ENCODE results near the gene INAFM2.
A peak's percentile ranks its signal among the peaks of the same experiment; 100 is the strongest.

INAFM2 gene

GRCh38 chr15:40325188-40325587 is 1.7 kb downstream of the INAFM2 start:
- H3K27ac ChIP-seq, result no peak overlapping the region

GRCh38 chr15:40325700-40326099 is 2.2 kb downstream of the INAFM2 start:
- no peak overlapping the region for H3K27ac ChIP-seq
- DNase-seq (ENCODE audit: low read depth, low spot score), result no peak

More at GRCh38 chr15:40325188-40325587, 1.7 kb downstream of the INAFM2 start:
- DNase-seq (ENCODE audit: low read depth, low spot score), result no peak

- peak overlapping the region; percentile 48 for H3K27ac ChIP-seq
Observed at GRCh38 chr15:40327457-40327856, 4.0 kb downstream of the INAFM2 start.

DNA sequence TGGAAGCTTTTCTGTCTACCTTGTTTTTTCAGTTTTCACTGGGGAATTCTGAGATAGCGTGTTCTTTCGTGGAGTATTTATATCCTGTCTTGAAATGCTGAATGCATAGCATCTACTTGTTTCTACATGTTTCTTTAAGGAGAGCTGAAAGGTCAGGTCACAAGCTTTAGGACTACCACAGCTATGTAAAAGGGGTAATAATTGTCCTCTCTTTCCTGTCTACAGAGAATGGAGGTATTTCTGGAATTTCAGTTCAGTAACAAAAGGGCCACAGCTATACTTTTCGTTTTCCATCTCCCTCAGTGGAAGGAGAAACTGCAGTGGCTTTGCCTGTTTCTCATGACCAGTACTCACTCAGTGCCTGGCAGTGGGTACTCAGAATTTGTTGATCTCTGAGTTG is 4.7 kb downstream of the INAFM2 start:
- DNase-seq (ENCODE audit: low read depth, low spot score), result no peak
- H3K27ac ChIP-seq, result peak overlapping the region; percentile 48

More at GRCh38 chr15:40327457-40327856, 4.0 kb downstream of the INAFM2 start:
- DNase-seq (ENCODE audit: low read depth, low spot score), result no peak

DNA sequence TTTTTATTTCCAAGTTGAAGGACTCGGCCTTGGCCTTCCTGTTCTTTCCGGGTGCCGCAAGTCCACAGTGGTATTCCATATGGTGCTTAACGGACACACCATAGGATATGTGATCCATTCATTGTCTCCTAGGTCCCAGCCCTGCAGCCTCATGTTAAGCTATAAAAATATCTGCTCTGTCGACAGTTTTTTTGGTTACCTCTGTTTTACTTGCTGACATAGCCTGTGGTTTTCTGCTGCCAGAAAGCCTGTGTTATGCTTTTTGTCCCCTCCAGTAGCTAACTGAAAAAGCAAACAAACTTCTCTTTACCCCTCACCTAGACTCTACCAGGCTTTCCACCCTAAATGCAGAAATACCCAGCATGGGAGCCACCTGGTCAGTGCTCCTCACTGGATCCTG is 5.3 kb downstream of the INAFM2 start:
- no peak for DNase-seq (ENCODE audit: low read depth, low spot score)
- H3K27ac ChIP-seq, result peak overlapping the region; percentile 48

DNA sequence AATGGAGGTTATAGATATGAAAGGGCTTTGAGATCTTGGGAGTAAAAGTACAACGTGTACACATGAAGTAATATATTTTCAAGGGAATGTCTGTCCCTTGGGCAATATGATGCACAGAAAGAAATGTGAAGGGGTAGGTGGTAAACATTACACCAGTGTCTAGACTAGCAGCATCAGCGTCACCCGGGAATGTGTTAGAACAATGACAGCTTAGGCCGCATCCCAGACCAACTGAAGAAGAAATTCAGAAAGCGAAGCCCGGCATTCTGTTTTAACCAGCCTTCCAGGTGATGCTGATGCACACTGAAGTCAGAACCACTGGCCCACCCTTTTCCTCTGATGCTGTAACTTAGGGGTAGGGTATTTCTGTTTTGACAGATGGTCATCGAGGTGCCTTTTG is 6.3 kb downstream of the INAFM2 start:
- DNase-seq (ENCODE audit: low read depth, low spot score), result no peak
- no peak overlapping the region for H3K27ac ChIP-seq

GRCh38 chr15:40330368-40330836 is 6.9 kb downstream of the INAFM2 start:
- no peak overlapping the region for H3K27ac ChIP-seq
- no peak for DNase-seq (ENCODE audit: low read depth, low spot score)

DNA sequence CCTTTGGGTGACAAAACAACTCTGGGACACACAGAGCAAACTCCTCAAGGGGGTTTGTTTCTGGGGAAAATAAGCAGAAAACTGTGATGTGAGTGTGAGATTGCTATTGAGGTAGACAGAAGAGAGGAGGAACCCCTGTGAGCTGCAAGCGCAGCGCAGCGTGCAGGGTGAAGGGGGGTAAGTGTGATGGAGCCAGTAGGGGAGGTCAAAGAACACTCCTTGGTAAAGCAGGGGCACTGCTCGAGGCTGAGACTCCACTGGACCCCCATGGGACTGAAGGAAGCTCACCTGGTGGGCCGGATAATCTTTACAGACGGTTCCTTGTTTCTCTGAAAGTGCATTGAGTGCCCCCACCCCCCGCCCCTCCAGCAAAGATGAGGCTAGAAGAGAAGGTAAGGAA is 7.5 kb downstream of the INAFM2 start:
- no peak overlapping the region for H3K27ac ChIP-seq
- no peak for DNase-seq (ENCODE audit: low read depth, low spot score)

GRCh38 chr15:40331637-40332036 is 8.1 kb downstream of the INAFM2 start:
- no peak for DNase-seq (ENCODE audit: low read depth, low spot score)
- H3K27ac ChIP-seq, result no peak overlapping the region

DNA sequence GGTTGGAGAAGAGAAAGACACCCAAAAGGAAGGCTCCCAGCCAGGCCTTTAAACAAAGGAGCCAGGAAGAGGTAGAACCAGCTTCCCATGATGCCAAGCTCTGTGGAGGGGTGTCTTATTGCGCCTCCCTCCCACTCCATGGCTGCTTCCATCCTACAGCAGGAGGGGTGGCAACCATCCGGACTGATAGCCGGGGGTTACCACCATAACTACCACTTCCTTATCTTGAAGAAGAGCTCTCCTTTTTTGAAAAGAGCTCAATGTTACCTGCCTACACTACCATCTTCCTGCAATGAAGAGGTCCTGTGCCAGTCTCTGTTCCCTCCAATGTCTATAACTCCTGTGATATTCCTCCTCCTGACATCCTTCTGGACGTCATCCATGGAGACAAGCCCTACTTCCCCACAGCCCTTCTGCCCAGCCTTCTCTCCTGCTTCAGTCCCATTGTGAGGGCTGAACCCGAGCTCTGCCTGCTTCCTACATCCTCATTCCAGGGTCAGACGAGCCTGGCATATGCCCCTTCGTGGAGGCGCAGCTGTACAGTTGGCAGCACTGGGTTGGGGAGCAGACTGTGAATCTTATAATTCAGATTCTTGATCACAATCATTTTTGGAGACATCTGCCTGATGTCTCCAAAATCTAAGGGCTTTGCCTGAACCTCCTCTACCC is 8.8 kb downstream of the INAFM2 start:
- no peak for DNase-seq (ENCODE audit: low read depth, low spot score)
- H3K27ac ChIP-seq, result no peak overlapping the region

GRCh38 chr15:40333922-40334492 is 10.5 kb downstream of the INAFM2 start:
- no peak for DNase-seq (ENCODE audit: low read depth, low spot score)
- peak overlapping the region; percentile 52 for H3K27ac ChIP-seq

DNA sequence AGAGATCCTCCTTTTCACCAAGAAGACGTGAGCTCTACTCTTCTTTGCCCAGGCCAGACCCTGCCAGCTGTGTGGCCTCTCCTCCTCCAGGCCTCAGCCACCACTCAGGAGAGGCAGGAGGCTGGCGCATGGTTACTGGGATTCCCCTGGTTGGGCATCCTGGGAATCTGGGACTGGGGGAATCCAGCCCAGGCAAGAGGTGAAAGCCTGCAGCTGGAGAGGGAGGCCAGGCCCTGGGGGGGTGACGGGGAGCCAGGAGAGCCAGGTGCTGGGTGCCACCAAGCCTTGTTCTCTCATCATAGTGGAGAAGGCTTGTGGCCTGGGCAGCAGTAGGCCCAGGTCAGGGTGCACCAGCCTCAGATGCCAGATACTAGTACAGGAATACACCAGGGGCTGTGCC is 11.0 kb downstream of the INAFM2 start:
- peak overlapping the region; percentile 52 for H3K27ac ChIP-seq

DNA sequence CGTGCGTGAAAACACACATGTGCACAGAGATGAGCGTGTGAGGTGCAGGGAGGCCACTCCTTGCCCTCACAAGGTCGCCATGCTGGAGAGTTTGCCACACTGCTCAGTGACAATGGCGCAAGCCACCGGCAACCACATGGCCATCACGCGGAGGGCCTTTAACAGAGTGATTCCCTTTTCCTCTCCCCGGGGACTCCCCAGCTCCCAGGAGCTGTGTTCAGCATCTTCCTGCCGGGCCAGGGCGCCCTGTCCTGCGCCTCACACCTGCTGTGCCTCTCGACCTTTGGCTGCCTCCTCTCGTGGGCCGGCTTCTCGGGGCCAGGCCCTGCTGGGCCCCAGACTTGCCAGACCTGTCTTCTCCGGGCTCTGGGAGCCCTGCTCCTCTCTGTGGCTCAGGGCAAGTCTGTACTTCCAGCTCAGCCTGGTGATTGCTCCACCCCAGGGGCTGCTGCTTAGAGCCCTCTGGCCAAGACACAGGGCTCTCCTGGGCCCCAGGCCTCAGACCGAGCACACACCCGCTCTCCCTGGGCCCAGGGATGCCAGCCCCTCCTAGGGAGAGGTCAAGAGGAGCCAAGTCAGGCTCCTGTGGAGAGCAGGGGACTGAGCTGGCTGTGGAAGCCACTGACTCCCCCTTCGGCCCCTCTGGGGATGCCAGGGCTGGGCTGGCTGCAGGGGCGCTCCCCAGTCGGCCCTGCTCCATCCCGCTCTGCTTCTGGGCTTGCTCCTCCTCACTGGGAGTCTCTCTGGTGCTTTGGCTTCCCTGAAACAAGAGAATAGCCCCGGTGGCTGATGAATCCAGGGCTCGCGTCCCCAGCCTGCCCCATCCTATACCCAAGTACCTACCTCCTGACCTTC is 11.7 kb downstream of the INAFM2 start:
- DNase-seq (ENCODE audit: low read depth, low spot score), result no peak
- peak overlapping the region; percentile 52 for H3K27ac ChIP-seq

More for the DNA sequence above, 11.0 kb downstream of the INAFM2 start:
- DNase-seq (ENCODE audit: low read depth, low spot score), result no peak

DNA sequence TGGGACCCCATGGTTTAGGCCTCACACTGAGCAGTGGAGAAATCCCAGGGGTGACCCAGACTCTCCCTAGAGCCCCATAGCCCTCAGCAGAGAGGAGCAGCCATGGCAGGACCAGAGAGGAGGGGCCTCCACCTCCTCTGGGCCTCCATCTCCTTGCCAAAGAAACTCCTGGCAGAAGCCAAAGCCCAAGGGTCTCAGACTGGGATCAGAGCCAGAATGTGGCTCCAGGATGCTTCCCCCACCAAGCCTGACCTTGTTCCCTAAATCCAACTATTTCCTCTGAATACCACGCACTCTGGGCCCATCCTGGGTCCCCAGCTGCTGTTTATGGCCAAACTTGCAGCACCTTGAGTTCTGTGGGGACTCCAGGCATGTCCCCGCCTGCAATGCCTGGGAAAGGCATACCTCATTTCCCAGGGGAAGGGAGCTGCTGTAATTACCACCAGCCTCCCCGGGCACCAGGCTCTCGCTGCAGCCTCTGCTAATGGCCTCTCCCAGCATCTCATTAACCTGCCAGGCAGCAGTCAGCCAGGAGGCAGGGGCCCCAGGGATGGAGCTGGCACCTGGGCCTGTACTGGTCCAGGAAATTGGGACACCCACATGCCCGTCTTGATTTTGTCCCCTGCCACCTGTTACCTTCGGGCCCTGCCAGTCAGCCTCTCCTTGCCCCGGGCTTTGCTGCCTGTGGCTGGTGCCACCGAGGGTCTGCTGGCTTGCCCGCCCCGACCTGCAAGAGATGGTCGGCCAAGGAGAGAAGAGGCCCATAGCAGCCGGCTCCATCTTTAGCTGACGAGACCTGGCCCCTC is 12.6 kb downstream of the INAFM2 start:
- no peak for DNase-seq (ENCODE audit: low read depth, low spot score)
- peak overlapping the region; percentile 52 for H3K27ac ChIP-seq

DNA sequence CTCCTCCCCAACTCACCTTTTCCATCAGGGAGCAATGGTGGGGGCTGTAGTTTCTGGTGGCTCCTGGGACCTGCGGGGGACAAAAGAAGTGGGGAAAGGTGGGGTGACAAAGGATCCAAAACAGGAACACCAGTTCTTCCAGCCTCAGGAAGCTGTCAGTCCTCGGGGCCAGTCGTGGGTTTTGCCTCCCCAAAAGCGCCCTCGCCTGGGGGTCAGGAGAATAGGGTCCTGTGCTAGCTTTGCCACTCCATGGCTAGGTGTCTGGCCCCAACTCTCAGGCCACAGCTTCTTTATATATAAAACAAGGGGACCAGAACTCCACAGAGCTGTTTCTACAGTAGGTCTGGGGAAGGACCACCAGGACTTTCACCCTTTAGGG is 13.2 kb downstream of the INAFM2 start:
- no peak for DNase-seq (ENCODE audit: low read depth, low spot score)
- H3K27ac ChIP-seq, result peak overlapping the region; percentile 52

DNA sequence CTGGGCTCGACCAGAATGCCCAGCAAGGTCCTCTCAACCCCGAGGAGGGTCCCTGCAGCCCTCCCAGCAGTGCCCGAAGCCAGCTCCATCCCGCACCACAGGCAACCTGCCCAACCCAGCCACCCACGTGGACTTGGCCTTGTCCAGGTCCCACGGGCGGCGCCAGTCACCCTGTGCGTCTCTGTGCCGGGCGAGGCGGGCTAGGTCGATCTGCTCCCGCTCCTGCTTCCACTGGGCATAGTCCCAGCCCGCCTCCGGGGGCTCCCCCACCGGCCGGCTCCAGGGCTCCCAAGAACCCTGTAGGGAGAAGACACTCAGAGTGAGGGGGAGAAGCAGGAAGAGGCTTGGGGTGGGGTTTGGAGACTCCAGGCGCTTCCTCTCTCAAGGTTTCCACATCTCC is 14.1 kb downstream of the INAFM2 start:
- H3K27ac ChIP-seq, result peak overlapping the region; percentile 94

DNA sequence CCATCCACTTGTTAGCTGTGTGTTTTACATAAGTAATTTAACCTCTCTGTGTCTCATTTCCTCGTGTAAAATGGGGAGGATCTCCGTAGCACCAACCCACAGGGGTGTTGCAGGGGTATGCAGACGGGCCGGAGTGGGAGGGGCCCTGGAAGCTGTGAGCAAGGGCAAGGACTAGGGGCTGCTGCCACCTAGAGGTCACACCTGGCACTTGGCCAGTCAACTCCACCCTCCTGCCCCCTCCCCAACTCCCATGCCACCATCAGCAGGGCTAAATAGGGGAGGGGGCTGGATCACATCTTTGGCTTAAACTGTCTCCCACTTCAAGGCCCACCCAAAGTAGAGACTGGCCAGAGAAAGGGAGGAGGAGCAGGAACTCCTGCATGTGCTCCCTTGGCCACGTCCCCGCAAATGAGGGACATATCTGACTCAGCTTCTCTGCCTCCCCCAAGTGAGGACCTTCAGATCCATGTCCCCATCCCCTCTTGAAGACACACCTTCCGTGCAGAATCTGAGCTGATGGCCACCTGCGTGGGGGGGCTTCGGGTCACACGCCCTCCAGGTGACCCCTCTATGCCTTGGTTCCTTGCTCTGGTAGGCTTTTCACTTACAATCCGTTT is 14.7 kb downstream of the INAFM2 start:
- no peak for DNase-seq (ENCODE audit: low read depth, low spot score)
- H3K27ac ChIP-seq, result peak overlapping the region; percentile 94

More for the DNA sequence above, 14.1 kb downstream of the INAFM2 start:
- no peak for DNase-seq (ENCODE audit: low read depth, low spot score)

DNA sequence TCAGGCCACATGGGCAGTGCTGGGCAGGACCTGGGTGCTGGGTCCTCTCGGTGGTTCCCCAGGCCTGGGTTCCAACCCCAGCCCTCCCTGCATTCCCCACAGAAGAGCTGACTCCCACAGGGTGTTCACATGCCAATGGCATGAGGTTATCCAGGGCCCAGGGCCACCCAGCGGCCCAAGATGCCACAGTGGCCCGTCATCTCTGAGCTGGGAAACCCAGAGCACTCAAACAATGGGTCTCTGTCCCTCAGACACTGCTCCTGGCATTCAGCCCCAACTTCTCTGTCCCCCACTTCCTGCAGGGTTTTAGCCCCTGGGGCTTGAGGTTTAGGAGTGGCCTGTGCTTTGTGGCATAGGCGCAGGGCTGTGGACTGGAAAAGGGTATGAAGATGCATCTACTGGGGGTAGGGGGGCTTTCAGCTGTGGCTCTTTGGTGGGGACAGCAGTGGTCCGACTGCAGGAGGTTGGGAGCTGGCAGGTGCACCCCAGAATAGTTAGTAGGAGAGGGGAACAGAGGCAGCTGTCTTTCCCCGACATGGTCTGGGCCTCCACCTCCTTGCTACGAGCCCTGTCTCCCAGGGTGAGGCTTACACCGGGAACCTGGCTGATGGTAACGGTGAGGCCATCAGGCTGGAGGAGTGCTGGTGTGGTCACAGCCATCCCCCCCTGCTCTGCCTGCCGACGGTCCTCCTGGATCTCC is 15.6 kb downstream of the INAFM2 start:
- DNase-seq (ENCODE audit: low read depth, low spot score), result peak; percentile 52
- peak overlapping the region; percentile 94 for H3K27ac ChIP-seq

DNA sequence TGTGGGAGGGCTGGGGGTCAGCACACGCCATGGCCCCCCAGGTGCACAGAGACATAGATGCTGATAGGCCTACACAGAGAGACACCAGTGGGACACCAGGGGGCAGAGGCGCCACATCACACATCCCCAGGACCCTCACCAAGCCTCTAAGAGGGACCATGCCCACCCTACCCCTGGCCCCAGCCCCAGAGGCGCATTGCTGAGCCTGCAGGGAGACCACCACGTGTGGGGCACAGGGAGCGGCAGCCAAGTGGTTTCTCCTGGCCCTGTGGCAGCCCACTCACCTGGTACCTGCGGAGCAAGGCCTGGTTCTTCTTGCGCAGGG is 16.1 kb downstream of the INAFM2 start:
- H3K27ac ChIP-seq, result peak overlapping the region; percentile 94

More for the DNA sequence above, 16.1 kb downstream of the INAFM2 start:
- DNase-seq (ENCODE audit: low read depth, low spot score), result no peak

All from epithelial cell of prostate (primary cell).